GM19025 (cell line): ENCODE measurements around the gene LRRTM1.

ENCODE experiments used
- ATAC-seq: cut with Tn5 transposase; IDR thresholded peaks from one replicate; pipeline ENCODE4 v1.9.1; 2021; ENCODE audit warnings: mild to moderate bottlenecking, low read depth, moderate library complexity; ENCODE audit not compliant: unreplicated experiment

LRRTM1 gene

GRCh38 chr2:80252294-80252986, 52.1 kb downstream of the LRRTM1 start:
- ATAC-seq = no peak
